ENCODE results near the gene ARHGAP26. TPM values are rescaled to one million over a fixed set of nuclear protein-coding genes. Genes with fewer than 3 reads are reported as not detected.

ARHGAP26 gene
- total and polyA plus RNA-seq, 2 of the 4 experiments (the other 2 are of a cell fraction): 0.54 to 0.56 TPM

DNA sequence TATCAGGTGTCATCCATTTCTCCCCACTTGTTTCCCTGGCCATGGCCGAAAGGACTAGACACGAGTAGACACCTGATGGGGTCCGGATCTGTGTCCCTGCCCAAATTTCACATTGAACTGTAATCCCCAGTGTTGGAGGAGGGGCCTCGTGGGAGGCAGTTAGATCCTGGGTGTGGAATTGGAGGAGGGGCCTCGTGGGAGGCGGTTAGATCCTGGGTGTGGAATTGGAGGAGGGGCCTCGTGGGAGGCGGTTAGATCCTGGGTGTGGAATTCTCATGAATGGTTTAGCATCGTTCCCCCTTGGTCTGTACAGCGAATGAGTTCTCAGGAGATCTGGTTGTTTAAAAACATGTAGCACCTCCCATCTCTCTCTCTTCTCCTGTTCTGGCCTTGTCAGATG lies 467.5 kb downstream of the ARHGAP26 start:
- no peak overlapping the region for H4K8ac ChIP-seq (ENCODE audit: low read depth in 2 of 2, low read length in 2 of 2)
- H2AFZ ChIP-seq (replicated peaks; ENCODE audit: low read length, poor library complexity): no peak overlapping the region
- no peaks in the 10 kb centered on the region for H3K27me3 ChIP-seq (ENCODE audit: control insufficient read depth, insufficient read depth, low read length)
- H2BK5ac ChIP-seq (ENCODE audit: low read depth, low read length, poor library complexity, severe bottlenecking): no peak overlapping the region
- H3K27ac ChIP-seq (ENCODE audit: insufficient read depth, low read length): no peak overlapping the region
- H3K9ac ChIP-seq (ENCODE audit: low read depth, low read length): no peak overlapping the region
- ChIA-PET POLR2A (ENCODE audit: unreplicated experiment) (no interaction called here), CTCF (no interaction called here)
- H4K20me1 ChIP-seq (ENCODE audit: insufficient read depth, low read length): no peaks in the 10 kb centered on the region
- no peak for TF ChIP-seq MAZ (IDR thresholded peaks at IDR 0.05; ENCODE audit: borderline replicate concordance, low read depth, low read length)
- TF ChIP-seq MXI1 (IDR thresholded peaks at IDR 0.05; ENCODE audit: borderline replicate concordance, low read depth, low read length): no peak
- TF ChIP-seq, protein P1, sequence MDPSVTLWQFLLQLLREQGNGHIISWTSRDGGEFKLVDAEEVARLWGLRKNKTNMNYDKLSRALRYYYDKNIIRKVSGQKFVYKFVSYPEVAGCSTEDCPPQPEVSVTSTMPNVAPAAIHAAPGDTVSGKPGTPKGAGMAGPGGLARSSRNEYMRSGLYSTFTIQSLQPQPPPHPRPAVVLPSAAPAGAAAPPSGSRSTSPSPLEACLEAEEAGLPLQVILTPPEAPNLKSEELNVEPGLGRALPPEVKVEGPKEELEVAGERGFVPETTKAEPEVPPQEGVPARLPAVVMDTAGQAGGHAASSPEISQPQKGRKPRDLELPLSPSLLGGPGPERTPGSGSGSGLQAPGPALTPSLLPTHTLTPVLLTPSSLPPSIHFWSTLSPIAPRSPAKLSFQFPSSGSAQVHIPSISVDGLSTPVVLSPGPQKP (IDR thresholded peaks at IDR 0.05; ENCODE audit: borderline replicate concordance, low read depth, low read length): no peak
- no peak for TF ChIP-seq NFE2L2 (IDR thresholded peaks at IDR 0.05; ENCODE audit: low read depth, low read length)
- H2BK15ac ChIP-seq (ENCODE audit: low read depth, low read length): no peak overlapping the region
- H3K4me2 ChIP-seq (ENCODE audit: low read depth, low read length): no peak overlapping the region
- WGBS, 2 experiments (ENCODE audit: extremely low coverage in 2 of 2, insufficient read length in 1 of 2): 100% methylated on average over 1 of the region's 10 CpGs; no CpG with 5 or more reads in 1 of the 2 experiments
- BruUV-seq (replicated peaks): no TSS peak
- no peak overlapping the region for H2BK20ac ChIP-seq (ENCODE audit: low read depth, low read length)
- intact Hi-C loops (cut with micrococcal nuclease) (no loop called here), in situ Hi-C loops (cut with MboI; ENCODE audit: low sequenced_read_pairs) (no loop called here), dilution Hi-C loops (cut with HindIII; ENCODE audit: low sequenced_read_pairs, unreplicated experiment) (no loop called here)
- no peaks in the 10 kb centered on the region for H3K36me3 ChIP-seq (ENCODE audit: control insufficient read depth, insufficient read depth, low read length)
- DNase-seq (no peak), ATAC-seq (ENCODE audit: low read depth) (no peak)
- no peak overlapping the region for H2AK5ac ChIP-seq (ENCODE audit: low read depth, low read length)
- H3K14ac ChIP-seq (replicated peaks; ENCODE audit: low read depth, low read length): no peak overlapping the region
- H4K5ac ChIP-seq (ENCODE audit: low read depth, low read length): no peak overlapping the region
- H3K4ac ChIP-seq (ENCODE audit: low read depth, low read length): no peak overlapping the region
- no peak overlapping the region for H3K18ac ChIP-seq (ENCODE audit: low read depth, low read length)
- no peak overlapping the region for H3K56ac ChIP-seq (ENCODE audit: extremely low read depth, insufficient read depth, low read length)
- no peaks in the 10 kb centered on the region for H3K9me3 ChIP-seq (ENCODE audit: control insufficient read depth, insufficient read depth, low read length)
- no peak overlapping the region for H3K4me3 ChIP-seq (ENCODE audit: insufficient read depth, low read depth, low read length)
- no peak overlapping the region for H4K91ac ChIP-seq (ENCODE audit: insufficient read depth, low read depth, low read length)
- peaks cover 15% of the 10 kb centered on the region for H3K4me1 ChIP-seq (ENCODE audit: control insufficient read depth, insufficient read depth, low read length)
- H3K9me1 ChIP-seq (ENCODE audit: insufficient read depth, low read length): peaks cover 13% of the 10 kb centered on the region
- H2AK9ac ChIP-seq (replicated peaks; ENCODE audit: low read depth, low read length, poor library complexity): no peak overlapping the region
- no peak overlapping the region for H2BK120ac ChIP-seq (ENCODE audit: low read depth, low read length)
- no peaks in the 10 kb centered on the region for H3K79me1 ChIP-seq (ENCODE audit: low read depth in 1 of 2, low read length in 2 of 2)
- H3K23ac ChIP-seq (ENCODE audit: low read depth, low read length): no peak overlapping the region
